Neural cell (in vitro differentiated cells): Measurements from ENCODE around the gene PFDN2. TPM values are rescaled to one million over a fixed set of nuclear protein-coding genes. Genes with fewer than 3 reads are reported as not detected.

Experiments
- H2AFZ ChIP-seq: fragments of 200-600, 300-800 bp; sonication (generic), shearing (Covaris generic); 2 replicates; pipeline ENCODE4 v1.6.0; 2014; ENCODE audit warnings: low read depth, mild to moderate bottlenecking, antibody characterized with exemption, low read length, moderate library complexity
- H3F3A ChIP-seq: fragments of 200-600 bp; shearing (Covaris generic); 2 replicates; pipeline ENCODE4 v1.6.1; 2016; ENCODE audit warnings: mild to moderate bottlenecking, moderate library complexity, mixed read lengths, antibody characterized with exemption, low read length; ENCODE audit not compliant: insufficient read depth, poor library complexity, severe bottlenecking
- H3K27ac ChIP-seq: fragments of 200-600, 300-800 bp; sonication (generic), shearing (Covaris generic); 2 replicates; pipeline ENCODE4 v1.5.1; 2014; ENCODE audit warnings: mild to moderate bottlenecking, low read length, moderate library complexity
- H3K27me3 ChIP-seq: fragments of 300-800, 200-600 bp; sonication (generic), shearing (Covaris generic); 2 replicates; pipeline ENCODE4 v1.6.0; 2014; ENCODE audit warnings: mild to moderate bottlenecking, low read depth, low read length, moderate library complexity; ENCODE audit not compliant: insufficient read depth
- H3K36me3 ChIP-seq: fragments of 300-800, 200-600 bp; sonication (generic), shearing (Covaris generic); 2 replicates; pipeline ENCODE4 v1.5.1; 2014; ENCODE audit warnings: mild to moderate bottlenecking, antibody characterized with exemption, low read length, moderate library complexity; ENCODE audit not compliant: insufficient read depth
- H3K4me2 ChIP-seq: fragments of 300-800, 200-600 bp; sonication (generic), shearing (Covaris generic); 2 replicates; pipeline ENCODE4 v1.6.0; 2014; ENCODE audit warnings: mild to moderate bottlenecking, low read length
- H3K4me3 ChIP-seq: fragments of 300-800, 200-600 bp; sonication (generic), shearing (Covaris generic); 2 replicates; pipeline ENCODE4 v1.5.1; 2014; ENCODE audit warnings: mild to moderate bottlenecking, low read length, moderate library complexity
- H3K79me2 ChIP-seq: fragments of 200-600 bp; shearing (Covaris generic); replicated peaks from 2 replicates; pipeline ENCODE4 v1.6.0; 2014; ENCODE audit warnings: mild to moderate bottlenecking, low read length, moderate library complexity; ENCODE audit not compliant: insufficient read depth
- H3K9ac ChIP-seq: fragments of 300-800, 200-600 bp; sonication (generic), shearing (Covaris generic); 2 replicates; pipeline ENCODE4 v1.6.1; 2016; ENCODE audit warnings: mild to moderate bottlenecking, low read length, mixed read lengths
- H3K9me2 ChIP-seq: fragments of 200-600 bp; shearing (Covaris generic); 2 replicates; pipeline ENCODE4 v1.6.1; 2016; ENCODE audit warnings: mild to moderate bottlenecking, low read length, mixed read lengths; ENCODE audit not compliant: insufficient read depth
- H3K9me3 ChIP-seq: fragments of 200-600, 300-800 bp; sonication (generic), shearing (Covaris generic); 2 replicates; pipeline ENCODE4 v1.6.1; 2016; ENCODE audit warnings: mild to moderate bottlenecking, mixed run types, low read length, moderate library complexity, mixed read lengths
- H4K20me1 ChIP-seq: fragments of 200-600 bp; shearing (Covaris generic); 2 replicates; pipeline ENCODE4 v1.6.1; 2016; ENCODE audit warnings: mild to moderate bottlenecking, mixed run types; ENCODE audit not compliant: insufficient read depth
- EP300 ChIP-seq: fragments of 450-650 bp; conservative IDR thresholded peaks from 2 replicates; pipeline ENCODE4 v1.6.1; 2014; ENCODE audit warnings: antibody characterized with exemption, mild to moderate bottlenecking, moderate library complexity; ENCODE audit not compliant: poor library complexity, severe bottlenecking
- EZH2 ChIP-seq: fragments of 200-600, 300-800 bp; shearing (Covaris generic), sonication (generic); IDR thresholded peaks from 2 replicates; pipeline ENCODE4 v1.6.1; 2014; ENCODE audit warnings: antibody characterized with exemption, low read length, borderline replicate concordance, mild to moderate bottlenecking; ENCODE audit not compliant: insufficient read depth, poor library complexity, severe bottlenecking
- MXI1 ChIP-seq: fragments of 450-650 bp; conservative IDR thresholded peaks from 2 replicates; pipeline ENCODE4 v1.6.1; 2014; ENCODE audit warnings: antibody characterized with exemption, mild to moderate bottlenecking; ENCODE audit not compliant: poor library complexity, severe bottlenecking
- POLR2AphosphoS5 ChIP-seq: IDR thresholded peaks from 2 replicates; pipeline ENCODE4 v1.6.1; 2012
- RAD21 ChIP-seq: fragments of 450-650 bp; conservative IDR thresholded peaks from 2 replicates; pipeline ENCODE4 v1.6.1; 2014; ENCODE audit warnings: antibody characterized with exemption, mild to moderate bottlenecking, moderate library complexity
- SMC3 ChIP-seq: fragments of 450-650 bp; conservative IDR thresholded peaks from 2 replicates; pipeline ENCODE4 v1.6.1; 2014; ENCODE audit warnings: antibody characterized with exemption, mild to moderate bottlenecking, moderate library complexity; ENCODE audit not compliant: poor library complexity
- TAF1 ChIP-seq: IDR thresholded peaks from 2 replicates; pipeline ENCODE4 v1.6.1; 2012; ENCODE audit warnings: low read depth
- polyA plus RNA-seq: library from polyadenylated mRNA; depleted of rRNA; stranded (reverse); fragments of >200 nt; gene quantifications from 2 replicates; pipeline ENCODE4 v1.2.3, GENCODE V29; 2014
- TF ChIP-seq, protein P1 (sequence below): IDR thresholded peaks from 2 replicates; pipeline ENCODE4 v1.6.1; 2012; ENCODE audit warnings: borderline replicate concordance
- TF ChIP-seq, protein P2 (sequence below): fragments of 450-650 bp; IDR thresholded peaks from 2 replicates; pipeline ENCODE4 v1.5.1; 2014; ENCODE audit warnings: antibody characterized with exemption, mild to moderate bottlenecking, moderate library complexity; ENCODE audit not compliant: poor library complexity, severe bottlenecking

The PFDN2 gene
- polyA plus RNA-seq, 1 donor from 2014 or later, result 193 TPM

DNA sequence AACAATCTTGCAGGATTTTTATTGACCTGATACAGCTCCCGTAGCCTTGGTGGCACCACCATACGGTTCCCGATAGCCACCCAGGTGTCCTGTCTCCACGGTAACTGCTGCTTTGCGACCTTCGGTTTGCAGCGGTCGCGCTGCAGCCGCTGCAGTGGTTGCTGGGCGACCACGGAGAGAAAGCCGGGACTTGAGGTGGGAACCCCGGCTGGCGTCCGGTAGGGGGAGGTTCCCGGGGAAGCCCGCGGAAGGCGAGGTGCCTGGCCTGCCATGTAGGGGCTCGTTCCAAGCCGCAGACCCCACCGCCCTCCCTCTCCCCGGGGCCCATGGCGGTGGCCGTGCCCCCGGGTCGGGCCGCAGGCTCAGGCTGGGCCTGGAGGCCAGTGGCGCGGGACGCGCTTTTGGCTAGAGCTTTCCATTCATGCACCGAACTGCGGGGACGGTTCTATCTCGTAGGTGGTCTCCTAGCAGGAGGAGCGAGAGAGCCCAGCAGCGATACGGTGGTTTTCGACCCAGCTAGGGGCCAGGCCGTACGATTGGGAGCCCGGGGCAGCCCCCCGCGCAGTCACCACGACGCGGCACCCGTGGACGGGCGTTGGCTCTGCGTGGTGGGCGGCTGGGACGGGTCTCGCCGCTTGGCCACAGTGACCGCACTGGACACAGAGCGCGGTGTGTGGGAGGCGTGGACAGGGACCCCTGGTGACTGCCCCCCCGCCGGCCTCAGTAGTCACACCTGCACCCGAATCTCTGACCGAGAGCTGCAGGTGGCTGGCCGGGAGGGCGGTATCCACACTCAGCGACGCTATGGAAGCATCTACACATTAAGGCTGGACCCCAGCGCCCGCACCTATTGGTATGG lies 19.4 kb downstream of the PFDN2 start, which contains the start of gene KLHDC9:
Gene KLHDC9, plus strand, starts transcription at position 152 of the 859 bp plus-strand sequence. Its CDS starts 175 bp downstream, at position 327.
- Histone ChIP-seq H3K9me3 (no peaks in the 10 kb centered on the region), H3K27me3 (no peaks in the 10 kb centered on the region), H3K9ac (peak within 1 kb of the TSS; percentile 78), H3F3A (no peaks in the 10 kb centered on the region), H3K27ac (peak within 1 kb of the TSS; percentile 85), H3K36me3 (no peaks in the 10 kb centered on the region), H2AFZ (peak within 1 kb of the TSS; percentile 87), H4K20me1 (no peaks in the 10 kb centered on the region), H3K79me2 (no peaks in the 10 kb centered on the region), H3K4me3 (peak within 1 kb of the TSS; percentile 78), H3K4me2 (peak within 1 kb of the TSS; percentile 92), H3K9me2 (no peaks in the 10 kb centered on the region)
- TF ChIP-seq, protein P1, sequence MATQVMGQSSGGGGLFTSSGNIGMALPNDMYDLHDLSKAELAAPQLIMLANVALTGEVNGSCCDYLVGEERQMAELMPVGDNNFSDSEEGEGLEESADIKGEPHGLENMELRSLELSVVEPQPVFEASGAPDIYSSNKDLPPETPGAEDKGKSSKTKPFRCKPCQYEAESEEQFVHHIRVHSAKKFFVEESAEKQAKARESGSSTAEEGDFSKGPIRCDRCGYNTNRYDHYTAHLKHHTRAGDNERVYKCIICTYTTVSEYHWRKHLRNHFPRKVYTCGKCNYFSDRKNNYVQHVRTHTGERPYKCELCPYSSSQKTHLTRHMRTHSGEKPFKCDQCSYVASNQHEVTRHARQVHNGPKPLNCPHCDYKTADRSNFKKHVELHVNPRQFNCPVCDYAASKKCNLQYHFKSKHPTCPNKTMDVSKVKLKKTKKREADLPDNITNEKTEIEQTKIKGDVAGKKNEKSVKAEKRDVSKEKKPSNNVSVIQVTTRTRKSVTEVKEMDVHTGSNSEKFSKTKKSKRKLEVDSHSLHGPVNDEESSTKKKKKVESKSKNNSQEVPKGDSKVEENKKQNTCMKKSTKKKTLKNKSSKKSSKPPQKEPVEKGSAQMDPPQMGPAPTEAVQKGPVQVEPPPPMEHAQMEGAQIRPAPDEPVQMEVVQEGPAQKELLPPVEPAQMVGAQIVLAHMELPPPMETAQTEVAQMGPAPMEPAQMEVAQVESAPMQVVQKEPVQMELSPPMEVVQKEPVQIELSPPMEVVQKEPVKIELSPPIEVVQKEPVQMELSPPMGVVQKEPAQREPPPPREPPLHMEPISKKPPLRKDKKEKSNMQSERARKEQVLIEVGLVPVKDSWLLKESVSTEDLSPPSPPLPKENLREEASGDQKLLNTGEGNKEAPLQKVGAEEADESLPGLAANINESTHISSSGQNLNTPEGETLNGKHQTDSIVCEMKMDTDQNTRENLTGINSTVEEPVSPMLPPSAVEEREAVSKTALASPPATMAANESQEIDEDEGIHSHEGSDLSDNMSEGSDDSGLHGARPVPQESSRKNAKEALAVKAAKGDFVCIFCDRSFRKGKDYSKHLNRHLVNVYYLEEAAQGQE, result peak; percentile 1
- TF ChIP-seq TAF1, result no peak
- peak; percentile 55 for TF ChIP-seq EP300
- peak; percentile 65 for TF ChIP-seq POLR2AphosphoS5
- TF ChIP-seq EZH2, result no peak
- no peak for TF ChIP-seq RAD21
- no peak for TF ChIP-seq SMC3
- peak; percentile 85 for TF ChIP-seq MXI1
- TF ChIP-seq, protein P2, sequence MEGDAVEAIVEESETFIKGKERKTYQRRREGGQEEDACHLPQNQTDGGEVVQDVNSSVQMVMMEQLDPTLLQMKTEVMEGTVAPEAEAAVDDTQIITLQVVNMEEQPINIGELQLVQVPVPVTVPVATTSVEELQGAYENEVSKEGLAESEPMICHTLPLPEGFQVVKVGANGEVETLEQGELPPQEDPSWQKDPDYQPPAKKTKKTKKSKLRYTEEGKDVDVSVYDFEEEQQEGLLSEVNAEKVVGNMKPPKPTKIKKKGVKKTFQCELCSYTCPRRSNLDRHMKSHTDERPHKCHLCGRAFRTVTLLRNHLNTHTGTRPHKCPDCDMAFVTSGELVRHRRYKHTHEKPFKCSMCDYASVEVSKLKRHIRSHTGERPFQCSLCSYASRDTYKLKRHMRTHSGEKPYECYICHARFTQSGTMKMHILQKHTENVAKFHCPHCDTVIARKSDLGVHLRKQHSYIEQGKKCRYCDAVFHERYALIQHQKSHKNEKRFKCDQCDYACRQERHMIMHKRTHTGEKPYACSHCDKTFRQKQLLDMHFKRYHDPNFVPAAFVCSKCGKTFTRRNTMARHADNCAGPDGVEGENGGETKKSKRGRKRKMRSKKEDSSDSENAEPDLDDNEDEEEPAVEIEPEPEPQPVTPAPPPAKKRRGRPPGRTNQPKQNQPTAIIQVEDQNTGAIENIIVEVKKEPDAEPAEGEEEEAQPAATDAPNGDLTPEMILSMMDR, result no peak

DNA sequence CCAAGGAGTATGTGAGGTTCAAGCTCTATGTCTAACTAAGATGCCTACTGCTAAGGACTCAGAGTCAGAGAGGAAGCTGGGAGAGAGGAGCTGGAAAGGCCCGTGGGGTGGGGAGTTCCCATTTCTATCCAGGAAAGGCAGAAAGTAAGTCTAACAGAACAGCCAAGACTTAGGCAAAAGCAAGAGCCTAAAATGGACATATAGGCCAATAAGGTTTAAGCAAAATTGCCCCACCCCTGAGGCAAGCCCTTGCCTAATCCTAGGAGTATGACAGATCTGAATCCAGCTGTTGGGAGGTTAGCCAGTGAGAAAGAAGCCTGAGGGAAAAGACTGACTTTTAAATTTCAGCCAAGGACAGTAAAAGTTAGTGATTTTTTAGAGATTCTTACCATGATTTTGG lies 21.3 kb downstream of the PFDN2 start:
- H3K4me3 ChIP-seq, result no peak overlapping the region
- no peaks in the 10 kb centered on the region for H3K27me3 ChIP-seq
- H3K36me3 ChIP-seq, result no peaks in the 10 kb centered on the region
- H3F3A ChIP-seq, result no peaks in the 10 kb centered on the region
- H3K79me2 ChIP-seq, result no peaks in the 10 kb centered on the region
- no peaks in the 10 kb centered on the region for H3K9me3 ChIP-seq
- H2AFZ ChIP-seq, result no peak overlapping the region
- no peaks in the 10 kb centered on the region for H4K20me1 ChIP-seq
- no peak overlapping the region for H3K27ac ChIP-seq
- TF ChIP-seq, protein P2, result no peak
- TF ChIP-seq TAF1 (no peak), EP300 (no peak), POLR2AphosphoS5 (no peak), SMC3 (no peak), EZH2 (no peak), MXI1 (no peak), RAD21 (no peak)
- TF ChIP-seq, protein P1, result no peak
- H3K9me2 ChIP-seq, result no peaks in the 10 kb centered on the region
- H3K4me2 ChIP-seq, result no peak overlapping the region
- no peak overlapping the region for H3K9ac ChIP-seq
